Measurements from ENCODE around the gene RGL3.

DNA sequence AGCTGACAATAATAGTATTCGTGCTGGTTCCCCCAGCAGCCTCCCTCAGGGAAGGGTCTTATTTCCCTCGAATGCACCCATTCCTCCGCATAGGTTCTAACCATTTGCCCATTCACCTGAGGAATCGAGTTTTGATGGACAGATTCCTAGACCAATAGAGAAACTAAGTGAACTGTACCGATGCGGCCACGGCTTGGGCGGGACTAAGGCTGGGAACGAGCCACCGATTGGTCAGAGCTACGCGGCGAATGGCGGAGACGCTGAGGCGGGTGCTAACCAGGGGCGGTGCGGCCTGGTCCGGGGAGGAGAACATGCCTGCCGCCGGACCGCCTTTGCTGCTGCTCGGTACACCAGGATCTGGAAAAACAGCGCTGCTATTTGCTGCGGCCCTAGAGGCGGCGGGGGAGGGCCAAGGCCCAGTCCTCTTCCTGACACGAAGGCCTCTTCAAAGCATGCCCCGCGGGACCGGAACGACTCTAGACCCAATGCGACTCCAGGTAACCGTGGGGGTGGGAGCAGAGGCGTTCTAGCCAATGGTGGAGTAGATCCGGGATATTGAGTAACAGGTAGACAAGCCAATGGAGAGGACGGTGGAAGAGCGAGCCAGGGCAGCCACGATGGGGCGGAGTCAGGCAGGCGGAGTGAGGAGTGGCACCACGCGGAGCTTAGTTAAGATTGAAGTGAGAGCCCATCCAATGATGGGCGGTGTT, 44.5 kb downstream of the RGL3 start, which contains the start of gene SWSAP1:
- TF ChIP-seq, protein P1, sequence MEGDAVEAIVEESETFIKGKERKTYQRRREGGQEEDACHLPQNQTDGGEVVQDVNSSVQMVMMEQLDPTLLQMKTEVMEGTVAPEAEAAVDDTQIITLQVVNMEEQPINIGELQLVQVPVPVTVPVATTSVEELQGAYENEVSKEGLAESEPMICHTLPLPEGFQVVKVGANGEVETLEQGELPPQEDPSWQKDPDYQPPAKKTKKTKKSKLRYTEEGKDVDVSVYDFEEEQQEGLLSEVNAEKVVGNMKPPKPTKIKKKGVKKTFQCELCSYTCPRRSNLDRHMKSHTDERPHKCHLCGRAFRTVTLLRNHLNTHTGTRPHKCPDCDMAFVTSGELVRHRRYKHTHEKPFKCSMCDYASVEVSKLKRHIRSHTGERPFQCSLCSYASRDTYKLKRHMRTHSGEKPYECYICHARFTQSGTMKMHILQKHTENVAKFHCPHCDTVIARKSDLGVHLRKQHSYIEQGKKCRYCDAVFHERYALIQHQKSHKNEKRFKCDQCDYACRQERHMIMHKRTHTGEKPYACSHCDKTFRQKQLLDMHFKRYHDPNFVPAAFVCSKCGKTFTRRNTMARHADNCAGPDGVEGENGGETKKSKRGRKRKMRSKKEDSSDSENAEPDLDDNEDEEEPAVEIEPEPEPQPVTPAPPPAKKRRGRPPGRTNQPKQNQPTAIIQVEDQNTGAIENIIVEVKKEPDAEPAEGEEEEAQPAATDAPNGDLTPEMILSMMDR (IDR thresholded peaks at IDR 0.05) = no peak
- no peak for TF ChIP-seq ZFX (IDR thresholded peaks at IDR 0.05; ENCODE audit: borderline replicate concordance)
